ENCODE data around the gene INTS14. TPM values are rescaled to one million over a fixed set of nuclear protein-coding genes. Genes with fewer than 3 reads are reported as not detected.

INTS14 gene
- total and polyA plus RNA-seq, 10 donors = 17.2 to 71.3 (median 38.9) TPM

DNA sequence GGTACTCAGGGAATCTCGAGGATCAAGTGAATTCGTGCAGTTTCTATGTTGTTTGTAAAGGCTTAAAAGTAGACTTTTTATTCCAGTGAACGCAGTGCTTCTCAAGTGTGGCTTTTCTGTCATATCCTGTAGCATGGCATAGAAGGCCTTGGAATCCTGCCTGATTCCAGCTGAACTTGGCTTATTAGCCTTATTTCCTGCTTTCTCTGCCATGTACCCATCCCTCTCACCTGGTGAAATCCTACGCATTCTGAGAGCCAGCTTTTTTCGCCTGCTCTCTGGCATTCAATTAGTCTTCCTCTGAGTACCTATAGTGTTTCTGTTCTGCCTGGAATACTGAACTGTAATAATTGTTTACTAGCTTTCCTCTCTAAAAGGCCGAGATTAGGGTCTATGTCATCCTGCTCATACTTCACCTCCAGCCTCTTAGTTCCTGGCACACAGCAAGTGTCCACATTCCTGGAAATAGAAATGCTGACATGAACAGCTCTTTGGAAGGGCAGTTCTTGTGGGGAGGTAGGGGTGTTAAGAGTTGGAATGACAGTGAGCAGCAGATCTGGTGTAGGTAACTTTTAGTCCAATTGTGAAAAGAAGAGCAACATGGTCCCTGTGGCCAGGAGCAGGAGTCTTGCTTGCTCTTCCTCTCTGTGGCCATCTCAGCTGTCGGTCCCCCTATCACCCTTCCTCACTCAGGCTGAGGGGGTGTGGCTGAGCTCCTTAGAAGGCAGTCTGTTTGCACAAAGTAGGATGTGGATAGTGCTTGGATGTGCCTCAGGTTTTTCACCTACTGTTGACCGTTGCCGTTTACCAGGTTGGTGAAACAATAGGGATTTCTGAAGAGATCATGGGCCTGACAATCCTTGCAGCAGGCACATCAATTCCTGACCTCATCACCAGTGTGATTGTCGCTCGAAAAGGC, 41.2 kb upstream of the INTS14 start:
- 71 to 82% (median 80%) methylated on average over 11 of the region's 11 CpGs for WGBS, 5 donors
- Histone ChIP-seq H3K4me3 (no peak overlapping the region), H3K27ac (peak overlapping the region in 6 of 8 donors; percentile 3 to 44 (median 37)), H3K4me1 (peaks cover 0 to 19% (median 3%) of the 10 kb centered on the region in 6 donors), H3K9me3 (no peaks in the 10 kb centered on the region), H3K27me3 (replicated peaks in 1 of 7) (no peaks in the 10 kb centered on the region), H3K36me3 (peaks cover 0 to 69% (median 30%) of the 10 kb centered on the region in 6 donors)
- DNase-seq = no peak
- TF ChIP-seq POLR2AphosphoS5 (IDR thresholded peaks at IDR 0.05) = peak in 1 of 3 donors; percentile 30
- no peak for TF ChIP-seq POLR2A (IDR thresholded peaks at IDR 0.05)
- intact Hi-C loops (cut with DNase I; ENCODE audit: low total_unique reads) = no loop called here

DNA sequence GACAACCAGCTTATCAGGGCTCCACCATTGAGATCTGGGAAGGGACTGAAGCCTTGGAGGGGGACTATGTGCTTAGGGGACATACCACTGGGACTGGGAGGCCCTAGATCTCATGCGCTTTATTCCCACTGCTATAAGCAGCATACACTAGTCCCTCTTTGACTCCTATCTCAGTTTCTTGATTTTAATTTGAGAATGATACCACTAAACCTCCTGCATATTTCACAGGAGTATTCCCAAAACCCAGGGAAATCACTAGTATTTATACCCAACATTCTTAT, 40.1 kb upstream of the INTS14 start:
- Histone ChIP-seq H3K4me3 (no peak overlapping the region), H3K4me1 (peaks cover 0 to 19% (median 3%) of the 10 kb centered on the region in 6 donors), H3K36me3 (peaks cover 0 to 64% (median 23%) of the 10 kb centered on the region in 6 donors), H3K27me3 (replicated peaks in 1 of 7) (no peaks in the 10 kb centered on the region), H3K9me3 (no peaks in the 10 kb centered on the region), H3K27ac (peak overlapping the region in 2 of 8 donors; percentile 34 to 43)
- 93 to 100% (median 100%) methylated on average over 1 of the region's 1 CpG for WGBS, 5 donors
- intact Hi-C loops (cut with DNase I; ENCODE audit: low total_unique reads) = no loop called here
- no peak for TF ChIP-seq POLR2A (IDR thresholded peaks at IDR 0.05)
- TF ChIP-seq POLR2AphosphoS5 (IDR thresholded peaks at IDR 0.05) = no peak
- TF ChIP-seq, protein P1, sequence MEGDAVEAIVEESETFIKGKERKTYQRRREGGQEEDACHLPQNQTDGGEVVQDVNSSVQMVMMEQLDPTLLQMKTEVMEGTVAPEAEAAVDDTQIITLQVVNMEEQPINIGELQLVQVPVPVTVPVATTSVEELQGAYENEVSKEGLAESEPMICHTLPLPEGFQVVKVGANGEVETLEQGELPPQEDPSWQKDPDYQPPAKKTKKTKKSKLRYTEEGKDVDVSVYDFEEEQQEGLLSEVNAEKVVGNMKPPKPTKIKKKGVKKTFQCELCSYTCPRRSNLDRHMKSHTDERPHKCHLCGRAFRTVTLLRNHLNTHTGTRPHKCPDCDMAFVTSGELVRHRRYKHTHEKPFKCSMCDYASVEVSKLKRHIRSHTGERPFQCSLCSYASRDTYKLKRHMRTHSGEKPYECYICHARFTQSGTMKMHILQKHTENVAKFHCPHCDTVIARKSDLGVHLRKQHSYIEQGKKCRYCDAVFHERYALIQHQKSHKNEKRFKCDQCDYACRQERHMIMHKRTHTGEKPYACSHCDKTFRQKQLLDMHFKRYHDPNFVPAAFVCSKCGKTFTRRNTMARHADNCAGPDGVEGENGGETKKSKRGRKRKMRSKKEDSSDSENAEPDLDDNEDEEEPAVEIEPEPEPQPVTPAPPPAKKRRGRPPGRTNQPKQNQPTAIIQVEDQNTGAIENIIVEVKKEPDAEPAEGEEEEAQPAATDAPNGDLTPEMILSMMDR (IDR thresholded peaks at IDR 0.05 in 8 of 11, conservative IDR thresholded peaks at IDR 0.05 in 3 of 11) = no peak
- DNase-seq = no peak

DNA sequence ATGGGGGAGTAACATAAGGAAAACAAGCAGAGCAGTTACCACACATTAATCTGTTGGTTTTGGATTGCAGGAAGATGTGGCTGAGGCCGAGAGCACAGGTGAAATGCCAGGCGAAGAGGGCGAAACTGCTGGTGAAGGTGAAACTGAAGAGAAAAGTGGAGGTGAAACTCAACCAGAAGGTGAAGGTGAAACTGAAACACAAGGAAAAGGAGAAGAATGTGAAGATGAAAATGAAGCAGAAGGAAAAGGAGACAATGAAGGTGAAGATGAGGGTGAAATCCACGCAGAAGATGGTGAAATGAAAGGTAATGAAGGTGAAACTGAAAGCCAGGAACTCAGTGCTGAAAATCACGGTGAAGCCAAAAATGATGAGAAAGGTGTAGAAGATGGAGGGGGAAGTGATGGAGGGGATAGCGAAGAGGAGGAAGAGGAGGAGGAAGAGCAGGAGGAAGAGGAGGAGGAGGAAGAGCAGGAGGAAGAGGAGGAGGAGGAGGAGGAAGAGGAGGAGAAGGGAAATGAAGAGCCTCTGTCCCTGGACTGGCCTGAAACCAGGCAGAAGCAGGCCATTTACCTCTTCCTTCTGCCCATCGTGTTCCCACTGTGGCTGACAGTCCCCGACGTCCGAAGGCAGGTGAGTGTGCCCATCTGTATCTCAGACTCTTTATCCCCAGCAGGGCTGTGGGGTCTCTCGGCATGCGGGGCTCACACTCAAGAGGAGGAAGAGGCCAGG, 39.5 kb upstream of the INTS14 start:
- no peak for DNase-seq
- H3K4me3 ChIP-seq = no peak overlapping the region
- intact Hi-C loops (cut with DNase I; ENCODE audit: low total_unique reads) = no loop called here
- peak overlapping the region in 1 of 8 donors; percentile 43 for H3K27ac ChIP-seq
- no peaks in the 10 kb centered on the region for H3K27me3 ChIP-seq (replicated peaks in 1 of 7)
- TF ChIP-seq POLR2A (IDR thresholded peaks at IDR 0.05) = no peak
- TF ChIP-seq POLR2AphosphoS5 (IDR thresholded peaks at IDR 0.05) = peak in 2 of 3 donors; percentile 9 to 19
- H3K36me3 ChIP-seq = peaks cover 0 to 59% (median 18%) of the 10 kb centered on the region in 6 donors
- peaks cover 0 to 19% (median 3%) of the 10 kb centered on the region in 6 donors for H3K4me1 ChIP-seq
- H3K9me3 ChIP-seq = no peaks in the 10 kb centered on the region
- WGBS, 5 donors = 82 to 88% (median 88%) methylated on average over 12 of the region's 12 CpGs

DNA sequence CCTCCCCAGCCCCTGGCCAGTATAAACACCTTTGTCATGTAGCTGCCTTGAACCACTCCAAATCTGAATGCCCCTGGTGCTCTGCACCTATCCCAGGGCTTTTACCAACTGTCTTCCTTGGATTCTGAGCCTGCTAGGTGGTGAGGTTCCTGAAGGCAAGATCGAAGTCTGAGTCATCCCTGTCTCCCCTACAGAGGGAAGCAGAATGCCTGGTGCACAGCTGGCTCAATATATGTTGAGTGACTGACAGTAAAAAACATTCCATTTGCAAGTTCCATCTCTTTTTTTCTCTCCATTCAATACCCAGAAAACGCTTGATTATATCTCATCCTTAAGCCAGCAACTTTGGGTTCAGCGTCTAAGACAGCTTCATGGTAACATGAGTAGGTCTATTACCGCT, 35.6 kb upstream of the INTS14 start:
- H3K4me3 ChIP-seq = no peak overlapping the region
- no peak for DNase-seq
- H3K4me1 ChIP-seq = peaks cover 0 to 19% (median 2%) of the 10 kb centered on the region in 6 donors
- intact Hi-C loops (cut with DNase I; ENCODE audit: low total_unique reads) = no loop called here
- peak overlapping the region in 2 of 8 donors; percentile 4 to 5 for H3K27ac ChIP-seq
- peaks cover 0 to 19% (median 0%) of the 10 kb centered on the region in 6 donors for H3K36me3 ChIP-seq
- TF ChIP-seq POLR2AphosphoS5 (IDR thresholded peaks at IDR 0.05) = no peak
- TF ChIP-seq POLR2A (IDR thresholded peaks at IDR 0.05) = no peak
- TF ChIP-seq, protein P1 (IDR thresholded peaks at IDR 0.05 in 8 of 11, conservative IDR thresholded peaks at IDR 0.05 in 3 of 11) = no peak
- H3K9me3 ChIP-seq = no peaks in the 10 kb centered on the region
- H3K27me3 ChIP-seq (replicated peaks in 1 of 7) = no peaks in the 10 kb centered on the region
- WGBS, 5 donors = 80 to 93% (median 88%) methylated on average over 4 of the region's 4 CpGs

All from spleen (tissue), 11 donors.